Esophagus squamous epithelium (tissue), 5 donors: ENCODE data around the gene PCBP4. TPM values are rescaled to one million over a fixed set of nuclear protein-coding genes. Genes with fewer than 3 reads are reported as not detected.

Experiments
- DNase-seq: peaks from one replicate; lab custom pipeline; 2025; lab: John Stamatoyannopoulos, UW
- H3K27ac ChIP-seq, 4 donors: fragments of 200-600 bp; sonication (generic); one replicate each; pipeline ENCODE4 v1.5.1; 2016 to 2019; ENCODE audit warnings: mild to moderate bottlenecking in 1 of 4
- H3K27me3 ChIP-seq, 4 donors: fragments of 200-600 bp; sonication (generic); 1 replicate in 3 of 4; 2 replicates in 1 of 4; pipeline versions ENCODE4 v1.5.1 to v1.6.0; 2017 to 2021; ENCODE audit warnings: antibody characterized with exemption in 1 of 4
- H3K36me3 ChIP-seq, 3 donors: fragments of 200-600 bp; sonication (generic); one replicate each; pipeline ENCODE4 v1.5.1; 2016 to 2019
- H3K4me1 ChIP-seq, 3 donors: fragments of 200-600 bp; sonication (generic); one replicate each; pipeline ENCODE4 v1.5.1; 2017 to 2019
- H3K4me3 ChIP-seq, 4 donors: fragments of 200-600 bp; sonication (generic); 1 replicate in 3 of 4; 2 replicates in 1 of 4; pipeline ENCODE4 v1.5.1; 2016 to 2019; ENCODE audit warnings: mild to moderate bottlenecking in 2 of 4, moderate library complexity in 1 of 4
- H3K9me3 ChIP-seq, 3 donors: fragments of 200-600 bp; sonication (generic); one replicate each; pipeline ENCODE4 v1.5.1; 2016 to 2019
- CTCF ChIP-seq, 6 experiments: fragments of 450-650 bp in 4 of 6; fragments of 200-600 bp in 2 of 6; sonication (generic) in 2 of 6; IDR thresholded peaks; one replicate each; pipeline ENCODE4 v1.5.1; 2016 to 2019; ENCODE audit warnings: antibody characterized with exemption in 6 of 6, mild to moderate bottlenecking in 4 of 6, moderate library complexity in 4 of 6
- POLR2A ChIP-seq, 4 donors: fragments of 450-650 bp; IDR thresholded peaks; one replicate each; pipeline ENCODE4 v1.6.1; 2017; ENCODE audit warnings: antibody characterized with exemption in 4 of 4, mild to moderate bottlenecking in 4 of 4, moderate library complexity in 3 of 4
- WGBS, 2 donors: methylation state at CpG; one replicate each; pipeline ENCODE4 v1.1.5; 2018; 5-methylcytosine and 5-hydroxymethylcytosine counted together
- intact Hi-C: fragments of 100-400 bp; cut with DNase I; formaldehyde crosslinking; loops from one replicate; pipeline ENCODE4 v1.15.0; 2022
- total RNA-seq, 4 donors: library from RNA; depleted of rRNA; stranded (reverse); fragments of >200 nt; gene quantifications; one replicate each; pipeline ENCODE4 v1.1.0, GENCODE V29; 2016
- donor health status: DM: yes; HTN: yes; CAD: no.

PCBP4 gene
- total RNA-seq, 4 donors from 2014 or later, result 13.0 to 47.3 (median 19.5) TPM

GRCh38 chr3:51988286-51989146 lies 21.3 kb upstream of the PCBP4 start:
- Histone ChIP-seq H3K27ac (no peak overlapping the region), H3K27me3 (no peaks in the 10 kb centered on the region), H3K4me1 (peaks cover 12 to 51% (median 16%) of the 10 kb centered on the region in 3 donors), H3K9me3 (no peaks in the 10 kb centered on the region), H3K4me3 (no peak overlapping the region), H3K36me3 (peaks cover 8 to 25% (median 13%) of the 10 kb centered on the region in 3 donors)
- no peak for TF ChIP-seq POLR2A (IDR thresholded peaks at IDR 0.05)
- no peak for TF ChIP-seq CTCF (IDR thresholded peaks at IDR 0.05)
- DNase-seq, result no peak
- intact Hi-C loops, result no loop called here
- 74 to 80% methylated on average over 9 to 15 of the region's 15 CpGs for WGBS, 2 donors

- Histone ChIP-seq H3K9me3 (no peaks in the 10 kb centered on the region), H3K27ac (no peak overlapping the region), H3K36me3 (peaks cover 4 to 16% (median 5%) of the 10 kb centered on the region in 3 donors), H3K4me1 (peaks cover 10 to 51% (median 20%) of the 10 kb centered on the region in 3 donors), H3K4me3 (no peak overlapping the region), H3K27me3 (no peaks in the 10 kb centered on the region)
- intact Hi-C loops, result no loop called here
- DNase-seq, result no peak
- TF ChIP-seq POLR2A (IDR thresholded peaks at IDR 0.05), result no peak
- no peak for TF ChIP-seq CTCF (IDR thresholded peaks at IDR 0.05)
- 86 to 89% methylated on average over 7 of the region's 7 CpGs for WGBS, 2 donors
These were observed 20.3 kb upstream of the PCBP4 start for GRCh38 chr3:51987568-51987967.

- Histone ChIP-seq H3K36me3 (peaks cover 0 to 3% (median 1%) of the 10 kb centered on the region in 3 donors), H3K4me3 (no peak overlapping the region), H3K4me1 (peaks cover 17 to 53% (median 24%) of the 10 kb centered on the region in 3 donors), H3K27me3 (no peaks in the 10 kb centered on the region), H3K9me3 (no peaks in the 10 kb centered on the region), H3K27ac (no peak overlapping the region)
- DNase-seq, result no peak
- intact Hi-C loops, result no loop called here
- 70 to 71% methylated on average over 5 of the region's 12 CpGs for WGBS, 2 donors
- TF ChIP-seq CTCF (IDR thresholded peaks at IDR 0.05) (no peak), POLR2A (IDR thresholded peaks at IDR 0.05) (no peak)
These were observed 19.0 kb upstream of the PCBP4 start for GRCh38 chr3:51986010-51986947.

GRCh38 chr3:51985063-51985462 lies 17.8 kb upstream of the PCBP4 start:
- no peak for DNase-seq
- Histone ChIP-seq H3K27ac (peak overlapping the region in 2 of 4 donors; percentile 93 to 98), H3K36me3 (no peaks in the 10 kb centered on the region), H3K27me3 (no peaks in the 10 kb centered on the region), H3K4me3 (no peak overlapping the region), H3K4me1 (peaks cover 17 to 46% (median 24%) of the 10 kb centered on the region in 3 donors), H3K9me3 (no peaks in the 10 kb centered on the region)
- intact Hi-C loops, result no loop called here
- WGBS, 2 donors, result 100% methylated on average over 2 to 3 of the region's 6 CpGs
- TF ChIP-seq CTCF (IDR thresholded peaks at IDR 0.05) (no peak), POLR2A (IDR thresholded peaks at IDR 0.05) (no peak)
